A673 (cell line): ENCODE results near the gene PSORS1C1.

ENCODE experiments used
- CTCF ChIP-seq: fragments of 300-800, 200-600 bp; sonication (generic); conservative IDR thresholded peaks from 2 replicates; pipeline ENCODE4 v1.5.1; 2017; ENCODE audit warnings: low read depth, mild to moderate bottlenecking, antibody characterized with exemption, low read length, moderate library complexity, mixed read lengths
- EZH2 ChIP-seq: fragments of 200-600 bp; sonication (generic); IDR thresholded peaks from 2 replicates; pipeline ENCODE4 v1.6.1; 2017; ENCODE audit warnings: borderline replicate concordance, low read depth, mild to moderate bottlenecking, mixed read lengths, antibody characterized with exemption, low read length; ENCODE audit not compliant: poor library complexity, severe bottlenecking

DNA sequence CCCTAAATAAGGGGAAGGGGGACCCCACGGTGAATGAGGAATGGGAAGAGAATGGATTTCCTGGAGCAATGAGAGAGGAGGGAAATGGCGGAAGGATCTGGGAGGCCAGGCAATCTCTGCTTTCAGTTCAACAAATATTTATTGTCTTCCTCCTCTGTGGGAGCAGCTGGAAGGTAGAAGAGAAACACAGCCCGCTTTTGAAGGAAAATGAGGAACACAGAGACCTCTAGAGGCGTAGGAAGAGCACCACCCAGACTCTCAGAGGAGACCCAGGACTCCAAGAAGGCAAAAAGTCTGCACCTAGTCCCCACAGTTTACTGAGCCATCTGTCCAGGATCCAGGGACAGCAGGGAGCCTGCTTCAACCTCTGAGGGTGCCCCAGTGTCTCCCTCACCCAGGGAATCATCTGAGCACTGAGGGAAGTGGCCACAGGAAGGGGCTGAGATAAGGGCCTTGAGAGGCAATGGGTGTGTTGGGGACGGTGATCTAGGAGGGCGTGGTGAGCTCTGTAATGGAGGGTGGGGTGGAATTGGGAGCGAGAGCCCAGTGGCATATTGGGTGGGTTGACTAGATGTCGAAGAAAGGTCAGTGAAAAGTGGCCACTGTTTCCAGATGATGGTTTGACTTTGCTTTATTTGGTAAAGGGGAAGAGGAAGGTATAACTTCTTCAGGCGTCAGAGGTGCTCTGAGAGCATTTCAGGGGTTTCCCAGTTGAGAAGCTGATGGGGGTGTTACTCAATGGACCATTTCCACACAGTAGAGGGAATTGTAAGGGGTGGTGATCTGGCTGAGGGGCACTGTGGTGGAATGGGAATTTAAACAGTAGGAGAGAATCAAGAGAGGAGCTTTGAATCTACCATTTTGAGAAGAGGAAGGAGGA is 610 bp downstream of the PSORS1C1 start:
- TF ChIP-seq CTCF, result peak; percentile 54
- no peak for TF ChIP-seq EZH2
